LNCAP (cell line): ENCODE measurements around the gene TXNDC5.

ENCODE experiments used
- TF ChIP-seq, protein P1 (sequence below): fragments of 450-650 bp; IDR thresholded peaks from 2 replicates; pipeline ENCODE4 v1.5.1; 2017; ENCODE audit warnings: mild to moderate bottlenecking

The TXNDC5 gene

DNA sequence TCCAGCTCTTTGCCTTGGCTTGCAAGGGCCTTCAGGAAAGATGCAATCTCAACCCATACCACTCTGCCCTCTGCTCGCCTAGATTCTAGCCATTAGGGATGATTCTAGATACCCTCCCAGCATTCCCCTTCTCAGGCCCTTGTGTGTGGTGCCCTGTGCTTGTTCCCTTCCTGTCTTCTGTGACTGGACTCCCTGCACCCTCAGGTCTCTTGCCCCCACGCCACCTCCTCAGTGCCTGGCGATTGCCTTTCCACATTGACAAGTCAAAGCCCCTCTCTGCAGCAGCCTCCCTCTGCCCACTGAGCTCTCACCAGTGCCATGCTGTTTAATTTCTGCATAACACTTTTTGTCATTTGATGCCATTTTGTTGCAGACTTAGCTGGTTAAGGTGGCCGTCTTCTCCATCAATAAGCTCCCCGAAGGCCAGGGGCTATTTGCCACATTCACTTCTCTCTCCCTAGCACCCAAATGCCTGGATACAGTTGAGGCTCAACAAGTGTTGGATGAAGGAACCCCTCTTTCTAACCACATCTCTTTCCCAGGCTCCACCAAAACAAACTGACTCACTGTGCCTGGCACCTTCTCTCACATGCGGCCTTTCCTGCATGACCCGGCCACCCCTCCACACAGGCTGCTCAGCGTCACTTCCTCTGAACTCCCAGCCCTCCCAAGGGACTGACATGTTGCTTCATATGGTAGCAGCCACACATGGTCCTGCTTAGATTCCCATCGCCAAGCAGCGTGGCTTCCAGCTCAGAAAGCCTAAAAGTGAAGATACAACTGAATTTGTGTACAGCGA, 4.6 kb upstream of the TXNDC5 start:
- TF ChIP-seq, protein P1, sequence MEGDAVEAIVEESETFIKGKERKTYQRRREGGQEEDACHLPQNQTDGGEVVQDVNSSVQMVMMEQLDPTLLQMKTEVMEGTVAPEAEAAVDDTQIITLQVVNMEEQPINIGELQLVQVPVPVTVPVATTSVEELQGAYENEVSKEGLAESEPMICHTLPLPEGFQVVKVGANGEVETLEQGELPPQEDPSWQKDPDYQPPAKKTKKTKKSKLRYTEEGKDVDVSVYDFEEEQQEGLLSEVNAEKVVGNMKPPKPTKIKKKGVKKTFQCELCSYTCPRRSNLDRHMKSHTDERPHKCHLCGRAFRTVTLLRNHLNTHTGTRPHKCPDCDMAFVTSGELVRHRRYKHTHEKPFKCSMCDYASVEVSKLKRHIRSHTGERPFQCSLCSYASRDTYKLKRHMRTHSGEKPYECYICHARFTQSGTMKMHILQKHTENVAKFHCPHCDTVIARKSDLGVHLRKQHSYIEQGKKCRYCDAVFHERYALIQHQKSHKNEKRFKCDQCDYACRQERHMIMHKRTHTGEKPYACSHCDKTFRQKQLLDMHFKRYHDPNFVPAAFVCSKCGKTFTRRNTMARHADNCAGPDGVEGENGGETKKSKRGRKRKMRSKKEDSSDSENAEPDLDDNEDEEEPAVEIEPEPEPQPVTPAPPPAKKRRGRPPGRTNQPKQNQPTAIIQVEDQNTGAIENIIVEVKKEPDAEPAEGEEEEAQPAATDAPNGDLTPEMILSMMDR: no peak

DNA sequence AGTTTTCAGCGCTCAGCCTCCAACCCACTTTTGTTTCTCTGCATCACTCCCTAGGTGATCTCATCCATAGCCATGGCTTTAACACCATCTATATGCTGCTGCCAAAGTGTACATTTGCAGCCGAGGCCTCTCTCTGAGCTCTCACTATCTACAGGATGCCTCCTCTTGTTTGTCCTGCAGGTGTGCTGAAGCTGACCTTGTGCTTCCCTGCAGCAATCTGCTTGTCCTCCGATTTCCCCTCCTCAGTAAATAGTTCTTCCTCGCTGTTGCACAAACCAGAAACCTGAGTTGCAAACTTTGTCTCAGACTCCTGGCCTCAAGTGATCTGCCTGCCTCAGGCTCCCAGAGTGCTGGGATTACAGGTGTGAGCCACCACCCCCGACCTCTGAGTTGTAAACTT, 3.7 kb upstream of the TXNDC5 start:
- TF ChIP-seq, protein P1: no peak

DNA sequence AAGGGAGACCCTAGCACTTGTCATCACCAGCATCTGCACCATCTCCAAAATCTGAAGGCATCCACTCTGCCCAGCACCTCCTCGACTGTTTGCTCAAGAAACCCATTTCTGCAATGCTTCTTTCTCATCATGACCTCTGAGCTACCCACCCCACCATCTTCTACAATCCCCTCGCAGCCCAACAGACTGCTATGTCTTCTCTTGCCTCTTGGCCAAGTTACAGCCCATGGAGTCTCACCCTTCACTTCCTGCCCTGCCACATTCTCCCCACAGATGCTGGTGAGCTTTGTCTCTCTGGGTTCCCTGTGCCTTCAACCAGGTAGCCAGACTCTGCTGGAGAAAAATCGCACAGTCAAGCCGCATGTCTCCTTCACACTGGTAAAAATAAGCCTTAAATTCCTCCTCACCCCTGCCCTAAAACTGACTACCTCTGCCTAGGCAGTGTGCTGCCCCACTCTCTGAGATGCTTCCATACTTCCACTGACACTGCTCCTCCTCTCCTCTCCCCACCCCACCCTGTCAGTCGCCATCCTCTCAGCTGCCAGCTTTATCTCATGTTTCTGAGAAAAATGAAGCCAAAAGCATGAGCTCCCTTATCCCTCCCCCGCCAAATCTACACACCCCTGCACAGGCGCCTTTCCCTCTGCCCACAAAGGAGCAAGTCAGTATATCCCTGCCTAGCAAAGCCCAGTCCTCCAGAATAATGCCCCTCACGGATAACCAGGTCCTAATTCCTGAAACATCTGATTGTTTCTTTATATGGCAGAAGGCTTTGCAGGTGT, 2.3 kb upstream of the TXNDC5 start:
- TF ChIP-seq, protein P1: no peak

DNA sequence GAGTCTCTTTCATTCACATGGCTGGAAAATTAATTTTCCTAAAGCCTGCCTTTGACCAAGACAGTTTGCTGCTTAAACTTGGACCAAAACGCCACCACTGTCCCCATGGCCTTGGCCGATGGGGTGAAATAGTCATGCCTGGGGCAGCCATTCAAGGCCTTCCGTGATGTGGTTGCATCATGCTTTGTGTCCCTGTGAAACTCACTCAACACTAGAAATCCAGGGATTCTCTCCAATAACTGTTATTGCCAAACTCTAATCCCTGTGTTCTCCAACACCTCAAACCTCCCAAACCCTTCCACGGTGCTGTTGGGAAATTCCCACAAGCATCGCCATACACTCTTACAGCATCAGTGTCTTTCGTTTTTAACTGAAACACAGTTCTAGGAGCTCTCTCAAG, 1.4 kb upstream of the TXNDC5 start:
- TF ChIP-seq, protein P1: no peak

DNA sequence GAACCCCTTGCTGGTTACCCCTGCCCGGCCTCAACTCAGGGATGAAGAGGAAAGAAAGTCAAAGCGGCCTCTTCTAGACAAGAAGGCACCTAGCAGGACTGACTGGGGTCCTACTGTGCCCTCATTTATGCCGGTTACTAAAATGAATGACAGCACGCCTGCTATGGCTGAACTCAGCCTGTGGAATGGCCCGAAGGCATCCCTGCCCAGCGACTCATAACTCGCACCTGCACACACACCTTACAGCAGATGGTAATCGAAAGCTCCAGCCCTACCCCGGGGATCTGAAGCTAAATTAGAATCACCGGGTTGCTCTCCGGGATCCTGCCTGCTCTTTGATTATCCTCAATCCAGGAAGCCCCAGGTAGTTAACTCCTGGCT, 747 bp upstream of the TXNDC5 start:
- TF ChIP-seq, protein P1: no peak

DNA sequence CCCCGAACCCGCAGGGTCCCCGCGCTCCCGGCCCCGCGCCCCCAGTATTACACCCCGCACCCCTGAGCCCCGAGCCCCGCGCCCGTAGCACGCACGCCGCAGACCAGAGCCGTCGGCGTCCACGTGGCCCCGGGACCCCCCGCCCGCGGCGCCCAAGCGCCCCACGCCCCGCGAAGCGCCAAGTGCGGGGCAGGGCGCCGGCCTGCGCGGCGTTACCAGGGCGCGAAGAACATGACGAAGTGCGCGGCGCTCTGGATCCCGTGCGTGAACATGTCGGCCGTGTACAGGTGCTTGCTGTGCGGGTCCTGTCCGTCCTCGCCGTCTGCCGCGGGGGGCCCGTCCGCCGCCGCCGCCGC, 312 bp downstream of the TXNDC5 start:
- TF ChIP-seq, protein P1: no peak

DNA sequence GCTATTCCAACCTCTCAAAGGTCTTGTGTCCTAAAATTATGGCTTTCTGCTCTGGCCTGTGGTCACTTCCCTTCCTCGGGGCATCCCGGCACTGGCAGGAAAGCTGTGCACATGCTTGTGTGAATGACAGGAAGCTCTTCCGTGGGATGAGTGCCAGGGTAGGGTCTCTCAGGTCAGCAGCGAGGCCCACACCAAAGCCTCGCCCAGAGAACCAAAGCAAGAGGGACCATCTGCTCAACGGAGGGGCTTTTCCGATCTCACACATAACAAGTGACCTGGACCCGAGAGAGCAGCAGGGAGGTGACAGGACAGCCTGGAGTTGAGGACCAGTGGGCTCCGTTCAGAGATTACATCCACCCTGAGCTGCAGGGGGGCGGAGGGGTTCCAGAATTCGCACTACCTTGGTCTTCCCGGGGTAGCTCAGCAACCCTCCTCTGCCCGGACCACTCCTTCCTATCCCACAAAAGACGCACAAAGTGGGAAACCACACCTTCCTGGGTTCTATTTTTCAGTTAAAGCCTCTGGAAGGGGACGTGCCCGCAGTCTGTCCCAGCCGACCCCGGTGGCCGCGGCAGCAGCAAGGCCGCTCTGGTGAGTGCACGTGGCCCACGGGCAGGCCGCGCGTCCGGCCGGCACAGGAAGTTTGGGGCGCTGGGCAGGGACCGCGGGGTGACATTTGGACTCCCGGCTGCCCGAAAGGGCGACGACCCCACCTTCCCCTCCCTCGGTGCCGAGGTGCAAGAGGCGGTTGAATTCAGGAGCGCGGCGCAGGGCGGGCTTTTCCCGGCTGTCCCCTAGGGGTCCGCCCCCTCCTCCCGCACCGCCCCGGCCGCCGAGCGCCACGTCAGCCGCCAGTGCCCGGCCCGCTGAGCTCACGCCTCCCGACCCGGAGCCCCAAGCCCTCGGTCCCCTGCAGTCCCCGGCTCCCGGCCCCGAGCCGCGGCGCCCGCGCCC, 988 bp downstream of the TXNDC5 start:
- TF ChIP-seq, protein P1: no peak
